Measurements from ENCODE around the gene CAMTA1.

The CAMTA1 gene

DNA sequence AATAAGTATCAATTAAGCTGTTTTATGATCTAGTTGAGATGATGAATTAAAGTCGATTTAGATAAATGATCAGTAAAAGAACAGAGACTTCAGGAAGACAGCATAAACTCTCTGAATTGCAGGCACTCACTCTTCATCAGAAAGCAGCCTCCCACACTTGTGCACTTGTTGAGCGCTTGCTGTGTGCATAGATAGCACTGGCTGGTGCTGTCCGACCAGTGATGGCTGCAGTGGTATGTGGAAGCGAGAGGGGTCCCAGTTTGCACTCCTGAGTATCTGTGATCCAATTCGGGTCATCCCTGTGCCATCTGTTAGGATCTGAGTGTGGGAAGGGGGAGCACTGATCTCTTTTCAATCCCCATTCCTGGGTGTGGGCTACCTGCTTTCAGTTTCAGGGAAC is 137.8 kb downstream of the CAMTA1 start:
- no peaks in the 10 kb centered on the region for H3K36me3 Mint-ChIP-seq
- H3K4me1 Mint-ChIP-seq: no peaks in the 10 kb centered on the region
- no peak overlapping the region for H3K27ac Mint-ChIP-seq
- no peak overlapping the region for H3K4me3 Mint-ChIP-seq
- ATAC-seq: no peak
- H3K9me3 Mint-ChIP-seq: no peaks in the 10 kb centered on the region
- no peak for DNase-seq (ENCODE audit: low spot score in 2 of 2)

DNA sequence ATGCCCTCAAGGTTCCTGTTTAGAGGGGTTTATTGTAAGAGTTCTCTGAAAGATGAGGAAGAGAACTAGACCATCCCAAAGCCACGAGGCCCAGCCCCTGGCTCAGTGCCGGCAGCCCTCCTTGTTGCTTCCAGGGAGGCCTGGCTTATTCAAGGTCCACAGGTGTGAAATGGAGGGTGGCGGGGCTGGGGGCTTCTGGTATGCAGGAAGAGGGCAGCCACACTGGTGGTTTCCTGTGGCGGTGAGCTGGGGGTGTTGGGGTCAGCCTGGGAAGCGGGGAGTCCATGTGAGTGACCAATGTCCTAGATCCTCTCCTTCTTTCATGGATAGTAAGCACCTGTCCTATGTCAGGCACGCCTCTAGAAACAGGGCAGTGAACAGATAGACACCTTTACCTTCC is 138.2 kb downstream of the CAMTA1 start:
- DNase-seq (ENCODE audit: low spot score in 2 of 2): no peak
- ATAC-seq: no peak
- H3K27ac Mint-ChIP-seq: no peak overlapping the region
- no peaks in the 10 kb centered on the region for H3K36me3 Mint-ChIP-seq
- no peaks in the 10 kb centered on the region for H3K9me3 Mint-ChIP-seq
- no peaks in the 10 kb centered on the region for H3K4me1 Mint-ChIP-seq
- H3K4me3 Mint-ChIP-seq: no peak overlapping the region

DNA sequence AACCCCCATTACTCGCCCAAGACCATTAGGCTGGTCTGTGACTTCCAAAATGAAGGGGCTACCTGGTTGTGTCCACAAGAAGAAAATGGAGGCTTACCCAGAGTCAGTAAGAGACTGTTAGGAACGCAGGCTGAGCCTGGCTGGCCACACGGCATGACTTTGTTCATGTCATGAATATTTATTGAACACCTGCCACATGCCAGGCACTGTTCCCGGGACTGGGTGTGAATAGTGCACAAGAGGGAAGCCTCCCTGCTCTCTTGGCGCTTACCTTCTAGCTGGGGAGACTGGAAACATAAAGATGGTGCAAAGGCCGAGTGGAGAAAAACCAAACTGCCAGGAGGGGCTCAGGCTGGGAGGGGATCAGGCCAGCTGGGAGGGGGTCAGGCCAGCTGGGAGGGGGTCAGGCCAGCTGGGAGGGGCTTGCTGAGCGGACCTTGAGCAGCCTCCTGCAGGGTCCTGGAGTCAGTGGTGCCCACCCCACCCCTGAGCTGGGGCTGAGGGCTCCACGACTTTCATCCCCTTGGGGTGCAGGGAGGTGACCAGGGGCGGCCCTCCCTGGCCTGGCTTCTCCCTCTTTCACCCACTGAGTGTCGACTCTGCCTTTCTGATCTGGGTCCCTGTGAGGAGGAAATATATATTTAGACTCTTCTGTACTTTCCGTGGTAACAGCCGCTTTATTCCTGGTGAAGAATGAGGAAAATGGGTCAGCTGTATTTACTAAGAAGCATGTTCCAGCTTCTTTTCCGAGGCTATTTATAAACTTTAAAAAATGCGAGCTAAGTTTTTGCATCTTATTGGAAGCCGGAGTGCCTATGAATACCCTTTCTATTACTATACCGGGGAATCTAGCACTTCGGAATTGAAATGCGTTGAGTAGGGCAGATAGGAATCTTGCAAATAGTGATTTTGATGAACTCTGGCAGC is 139.0 kb downstream of the CAMTA1 start:
- DNase-seq (ENCODE audit: low spot score in 2 of 2) (no peak), ATAC-seq (no peak)
- no peaks in the 10 kb centered on the region for H3K36me3 Mint-ChIP-seq
- H3K4me3 Mint-ChIP-seq: no peak overlapping the region
- no peak overlapping the region for H3K27ac Mint-ChIP-seq
- no peaks in the 10 kb centered on the region for H3K4me1 Mint-ChIP-seq
- no peaks in the 10 kb centered on the region for H3K9me3 Mint-ChIP-seq

DNA sequence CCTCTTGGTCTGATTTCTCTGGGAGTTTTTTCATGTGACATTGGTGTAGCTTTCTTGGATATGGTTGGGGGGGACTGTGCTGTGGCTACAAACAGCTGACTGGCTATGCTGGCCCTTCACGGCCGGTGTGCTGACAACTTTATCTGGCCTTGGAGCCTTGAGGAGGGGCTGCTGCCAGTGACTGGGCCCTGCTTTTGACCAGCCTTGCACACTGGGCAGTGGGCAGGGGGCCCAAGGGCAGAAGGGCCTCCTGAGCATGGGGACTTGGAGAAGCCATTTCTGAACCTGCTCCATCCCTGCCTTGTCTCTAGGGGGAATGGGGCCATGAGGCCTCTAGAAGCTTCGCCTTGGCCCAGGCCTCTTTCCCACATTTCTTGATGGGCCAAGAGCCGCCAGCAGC is 139.6 kb downstream of the CAMTA1 start:
- no peak overlapping the region for H3K4me3 Mint-ChIP-seq
- no peaks in the 10 kb centered on the region for H3K9me3 Mint-ChIP-seq
- no peak for ATAC-seq

DNA sequence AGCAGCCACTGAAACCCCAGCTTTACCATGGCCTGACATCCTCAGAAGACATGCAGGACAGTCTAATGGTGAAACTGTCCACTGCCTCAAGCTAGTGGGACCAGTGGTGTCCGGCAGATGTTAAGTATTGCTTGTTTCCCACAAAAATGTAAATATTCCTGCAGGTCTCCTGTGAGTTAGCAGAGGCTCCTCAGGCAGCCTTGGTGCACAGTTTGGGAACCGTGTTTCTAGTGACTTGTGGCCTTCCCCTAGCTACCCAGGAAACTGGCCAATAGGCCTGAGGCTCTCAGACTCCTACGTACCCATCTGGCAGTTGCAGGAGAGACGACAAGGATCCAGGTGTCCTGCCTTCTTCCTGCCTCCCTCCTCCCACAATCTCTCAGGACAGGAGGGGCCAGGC is 142.4 kb downstream of the CAMTA1 start:
- no peaks in the 10 kb centered on the region for H3K36me3 Mint-ChIP-seq
- no peaks in the 10 kb centered on the region for H3K9me3 Mint-ChIP-seq
- no peak overlapping the region for H3K4me3 Mint-ChIP-seq
- no peaks in the 10 kb centered on the region for H3K4me1 Mint-ChIP-seq
- no peak overlapping the region for H3K27ac Mint-ChIP-seq
- no peak for DNase-seq (ENCODE audit: low spot score in 2 of 2)
- ATAC-seq: no peak

More for the DNA sequence above, 139.6 kb downstream of the CAMTA1 start:
- Mint-ChIP-seq H3K4me1 (no peaks in the 10 kb centered on the region), H3K36me3 (no peaks in the 10 kb centered on the region), H3K27ac (no peak overlapping the region)
- DNase-seq (ENCODE audit: low spot score in 2 of 2): no peak

DNA sequence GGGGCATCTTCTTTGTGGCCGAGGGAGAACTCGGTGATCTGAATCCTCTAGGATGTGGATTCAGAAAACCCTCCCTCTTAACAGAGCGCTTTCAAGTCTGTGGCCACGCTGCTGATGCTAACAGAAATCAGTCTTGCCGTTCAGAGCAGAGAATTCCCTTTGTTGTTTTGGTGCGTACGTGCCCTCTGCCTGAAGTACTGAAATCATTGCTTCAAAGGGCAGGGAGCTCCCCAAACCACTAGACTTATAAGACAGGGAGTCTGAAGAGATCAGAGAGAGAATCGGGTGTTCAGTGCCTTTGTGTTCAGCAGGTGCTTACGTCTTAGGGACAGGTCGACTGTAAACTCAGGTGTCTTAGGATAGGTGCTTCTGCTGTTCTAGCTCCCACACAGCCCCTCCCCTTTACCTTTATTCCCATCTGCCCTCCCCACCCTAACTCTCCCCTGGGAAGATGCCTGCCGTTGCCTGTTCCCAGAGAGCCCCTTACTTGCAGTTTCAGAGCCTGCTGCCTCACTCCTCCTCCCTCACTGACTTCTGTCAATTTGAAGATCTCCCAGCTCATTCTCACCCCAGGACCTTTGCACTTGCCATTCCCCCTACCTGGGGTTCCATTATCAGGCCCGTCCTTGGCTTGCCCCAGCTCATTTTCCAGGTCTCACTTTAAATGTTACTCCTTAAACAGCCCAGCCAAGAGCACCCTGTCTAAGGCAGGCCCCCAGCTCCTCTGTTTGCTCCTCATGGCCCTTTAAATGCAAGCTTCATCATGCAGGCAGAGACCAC is 143.0 kb downstream of the CAMTA1 start:
- no peak overlapping the region for H3K4me3 Mint-ChIP-seq

DNA sequence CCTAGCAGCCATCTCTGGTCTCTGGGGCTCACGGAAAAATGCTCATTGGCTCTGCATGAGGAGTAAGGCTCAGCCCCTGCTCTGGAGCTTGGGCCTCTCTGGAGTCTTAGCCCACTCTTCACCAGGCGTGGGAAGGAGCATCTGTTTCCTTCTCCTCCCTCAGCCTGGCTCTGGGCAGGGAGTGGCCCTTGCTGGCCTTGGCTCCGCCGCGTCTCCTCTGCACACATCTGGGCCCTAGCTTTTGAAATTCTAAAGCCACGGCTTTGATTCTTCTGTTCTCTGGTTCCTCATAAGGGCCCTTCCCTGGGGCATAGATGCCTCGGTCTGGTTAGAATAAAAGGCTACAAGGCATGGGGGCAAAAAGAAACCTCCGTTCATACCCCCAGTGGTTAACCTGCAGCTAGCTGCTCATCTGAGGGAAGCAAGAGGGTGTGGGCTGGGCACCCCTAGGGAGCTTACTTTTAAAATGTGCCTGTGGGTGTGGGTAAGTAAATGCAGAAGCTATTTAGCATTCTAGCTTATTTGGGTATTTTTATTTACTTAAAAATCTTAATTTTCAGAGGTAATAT is 145.6 kb downstream of the CAMTA1 start:
- no peak overlapping the region for H3K27ac Mint-ChIP-seq
- no peak for DNase-seq (ENCODE audit: low spot score in 2 of 2)
- ATAC-seq: no peak
- no peaks in the 10 kb centered on the region for H3K36me3 Mint-ChIP-seq
- H3K9me3 Mint-ChIP-seq: no peaks in the 10 kb centered on the region
- no peak overlapping the region for H3K4me3 Mint-ChIP-seq
- no peaks in the 10 kb centered on the region for H3K4me1 Mint-ChIP-seq

More for the DNA sequence above, 143.0 kb downstream of the CAMTA1 start:
- ATAC-seq (no peak), DNase-seq (ENCODE audit: low spot score in 2 of 2) (no peak)
- H3K4me1 Mint-ChIP-seq: no peaks in the 10 kb centered on the region
- H3K36me3 Mint-ChIP-seq: no peaks in the 10 kb centered on the region
- no peak overlapping the region for H3K27ac Mint-ChIP-seq
- no peaks in the 10 kb centered on the region for H3K9me3 Mint-ChIP-seq

DNA sequence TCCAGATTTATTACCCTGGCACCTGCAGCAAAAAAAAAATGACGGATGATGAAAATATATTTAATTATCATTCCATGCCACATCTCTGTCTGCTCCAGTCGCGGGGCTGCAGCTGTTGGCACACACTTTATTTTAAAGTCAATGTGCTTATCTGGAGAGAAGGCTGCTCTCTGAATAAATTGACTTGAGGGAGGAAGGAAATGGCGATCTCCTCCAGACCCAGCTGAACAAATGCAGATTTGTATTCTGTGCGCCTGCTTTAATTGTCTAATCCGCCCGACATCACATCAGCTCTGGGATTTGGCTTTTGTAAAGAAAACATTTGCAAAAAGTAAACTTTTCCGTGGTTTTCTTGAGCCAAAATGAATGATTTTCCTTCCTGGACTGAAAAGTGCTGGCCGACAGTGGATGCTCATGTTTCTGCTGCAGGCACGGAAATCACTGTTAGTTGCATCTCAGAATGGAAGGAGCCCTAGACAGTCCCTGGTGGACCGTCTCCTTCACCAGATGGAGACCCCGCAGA is 150.2 kb downstream of the CAMTA1 start:
- Mint-ChIP-seq H3K9me3 (no peaks in the 10 kb centered on the region), H3K4me3 (no peak overlapping the region), H3K27ac (no peak overlapping the region), H3K4me1 (no peaks in the 10 kb centered on the region), H3K36me3 (no peaks in the 10 kb centered on the region)
- ATAC-seq: no peak
- no peak for DNase-seq (ENCODE audit: low spot score in 2 of 2)

DNA sequence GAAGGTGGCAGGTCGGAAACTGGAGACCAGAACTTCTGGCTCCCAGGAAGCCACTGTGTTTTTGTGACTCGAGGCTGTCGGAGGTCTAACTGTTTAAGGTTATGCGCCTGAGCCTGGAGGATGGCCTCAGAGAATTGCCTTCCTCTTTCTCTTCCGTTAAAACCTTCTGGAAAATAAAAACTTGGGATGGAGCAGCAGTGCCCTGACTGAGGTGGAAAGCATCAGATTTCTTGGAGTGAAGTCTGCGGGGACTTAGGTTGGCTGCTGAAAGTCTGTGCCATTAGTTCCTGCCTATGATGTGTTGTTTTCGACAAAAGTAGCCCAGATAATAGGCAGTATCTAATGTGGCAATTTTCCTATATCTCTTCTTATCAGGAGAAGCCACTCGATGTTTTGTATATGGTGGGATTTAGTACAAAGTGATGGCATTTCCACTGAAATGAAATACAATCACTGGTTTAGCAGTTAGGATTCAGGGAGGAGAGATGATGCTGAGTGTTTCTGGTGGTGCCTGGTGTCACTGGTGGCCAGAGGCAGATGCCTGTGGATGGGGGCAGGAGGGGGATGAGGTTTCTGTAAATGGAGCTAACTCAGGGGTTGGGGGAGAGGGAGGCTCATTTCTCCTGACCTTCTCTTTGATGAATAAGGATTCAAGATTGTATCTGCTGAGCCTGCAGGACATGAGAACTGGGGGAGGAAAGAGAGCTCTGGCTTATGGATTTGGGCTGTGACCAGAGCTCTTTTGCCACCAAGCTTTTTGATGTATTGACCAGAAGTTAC is 150.8 kb downstream of the CAMTA1 start:
- Mint-ChIP-seq H3K9me3 (no peaks in the 10 kb centered on the region), H3K36me3 (no peaks in the 10 kb centered on the region), H3K4me1 (no peaks in the 10 kb centered on the region), H3K4me3 (no peak overlapping the region), H3K27ac (no peak overlapping the region)
- DNase-seq (ENCODE audit: low spot score in 2 of 2) (no peak), ATAC-seq (no peak)

DNA sequence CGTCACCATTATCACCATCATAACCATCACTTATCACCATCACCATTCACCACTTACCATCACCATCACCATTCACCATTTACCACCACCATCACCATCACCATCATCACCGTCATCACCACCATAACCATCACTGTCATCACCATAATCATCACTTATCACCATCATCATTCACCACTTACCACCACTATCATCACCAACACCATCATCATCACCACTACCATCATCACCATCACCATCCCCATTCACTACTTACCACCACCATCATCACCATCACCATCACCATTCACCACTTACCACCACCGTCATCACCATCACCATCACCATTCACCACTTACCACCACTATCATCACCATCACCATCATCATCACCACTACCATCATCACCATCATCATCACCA is 151.8 kb downstream of the CAMTA1 start:
- no peaks in the 10 kb centered on the region for H3K4me1 Mint-ChIP-seq
- no peak overlapping the region for H3K4me3 Mint-ChIP-seq
- no peaks in the 10 kb centered on the region for H3K9me3 Mint-ChIP-seq
- no peak for ATAC-seq
- no peak for DNase-seq (ENCODE audit: low spot score in 2 of 2)
- no peak overlapping the region for H3K27ac Mint-ChIP-seq
- H3K36me3 Mint-ChIP-seq: no peaks in the 10 kb centered on the region

DNA sequence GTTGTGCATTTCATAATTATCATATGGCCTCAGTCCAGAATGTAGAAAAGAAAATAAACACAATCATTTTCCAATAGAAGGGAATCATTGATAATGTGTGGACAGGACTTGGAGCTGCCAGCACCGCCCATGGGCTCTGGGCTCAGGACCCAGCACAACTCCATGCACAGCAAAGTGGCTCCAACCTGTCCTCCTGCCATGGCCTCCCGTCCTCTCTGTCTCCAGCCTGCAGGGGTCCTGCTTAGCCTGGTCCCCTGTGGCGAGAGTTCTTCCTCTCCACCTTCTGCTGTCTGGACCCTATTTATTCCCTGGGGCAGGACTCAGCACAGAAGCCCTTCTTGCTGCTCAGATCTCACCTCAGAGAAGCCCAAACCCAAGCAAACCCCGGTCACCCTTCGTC is 154.1 kb downstream of the CAMTA1 start:
- H3K36me3 Mint-ChIP-seq: no peaks in the 10 kb centered on the region
- H3K9me3 Mint-ChIP-seq: no peaks in the 10 kb centered on the region
- no peak overlapping the region for H3K27ac Mint-ChIP-seq
- DNase-seq (ENCODE audit: low spot score in 2 of 2): no peak
- H3K4me3 Mint-ChIP-seq: no peak overlapping the region
- H3K4me1 Mint-ChIP-seq: no peaks in the 10 kb centered on the region
- no peak for ATAC-seq

DNA sequence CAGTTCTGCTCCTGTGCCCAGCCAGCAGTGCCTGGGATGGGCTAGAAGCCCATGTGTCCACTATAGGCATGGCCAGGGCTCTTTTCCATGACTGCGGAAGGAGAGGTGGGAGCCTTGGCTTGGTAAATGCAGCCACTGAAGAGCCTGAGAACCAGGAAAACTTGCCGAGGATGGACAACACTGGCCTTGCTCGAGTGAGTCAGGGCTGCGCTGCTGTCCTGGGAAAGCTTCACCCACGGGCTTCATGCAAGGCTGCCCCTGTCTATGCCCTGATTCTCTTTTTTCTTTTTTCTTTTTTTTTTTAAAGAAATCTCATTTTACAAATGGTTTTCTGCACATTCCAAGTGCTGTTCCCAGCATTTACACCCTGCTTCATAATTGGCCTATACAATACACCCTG is 156.5 kb downstream of the CAMTA1 start:
- ATAC-seq (no peak), DNase-seq (ENCODE audit: low spot score in 2 of 2) (no peak)
- Mint-ChIP-seq H3K27ac (no peak overlapping the region), H3K36me3 (no peaks in the 10 kb centered on the region), H3K9me3 (no peaks in the 10 kb centered on the region), H3K4me3 (no peak overlapping the region), H3K4me1 (no peaks in the 10 kb centered on the region)

DNA sequence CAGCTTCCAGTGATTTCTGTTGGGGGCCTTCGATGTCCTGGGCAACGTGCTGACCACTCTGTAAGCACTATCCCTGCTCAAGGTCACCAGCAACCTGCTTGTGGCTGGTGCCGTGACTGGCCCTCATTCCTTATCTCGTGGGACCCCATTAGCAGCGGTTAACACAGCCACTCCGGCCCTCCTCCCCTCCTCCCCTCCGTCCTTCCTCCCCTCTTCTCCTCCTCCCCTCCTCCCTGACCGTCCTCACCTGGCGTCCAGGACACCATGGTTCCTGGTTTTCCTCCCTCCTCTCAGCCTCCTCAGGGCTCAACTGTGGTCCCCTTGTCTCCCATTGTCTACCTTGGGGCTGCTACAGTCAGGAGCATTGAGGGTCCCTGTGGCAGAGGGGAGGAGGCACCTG is 157.7 kb downstream of the CAMTA1 start:
- Mint-ChIP-seq H3K36me3 (no peaks in the 10 kb centered on the region), H3K4me3 (no peak overlapping the region), H3K9me3 (no peaks in the 10 kb centered on the region), H3K4me1 (no peaks in the 10 kb centered on the region), H3K27ac (no peak overlapping the region)
- DNase-seq (ENCODE audit: low spot score in 2 of 2) (no peak), ATAC-seq (no peak)

DNA sequence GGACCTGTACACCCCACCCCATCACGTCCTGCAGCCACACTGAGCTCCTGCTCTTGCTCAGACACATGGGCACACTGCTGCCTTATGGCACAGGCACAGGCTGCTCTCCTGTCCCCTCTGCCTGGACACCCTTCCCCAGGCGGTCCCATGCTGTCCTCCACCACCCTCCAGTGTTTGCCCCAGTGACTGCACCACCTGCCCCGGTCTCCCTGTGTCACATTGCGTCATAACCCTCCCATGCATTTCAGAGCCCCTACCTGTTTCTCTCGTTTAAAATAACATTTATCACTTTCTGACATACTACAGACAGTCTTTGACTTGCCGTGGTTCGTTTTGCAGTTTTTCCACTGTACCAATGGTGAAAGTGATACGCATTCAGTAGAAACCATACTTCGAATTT is 159.2 kb downstream of the CAMTA1 start:
- no peaks in the 10 kb centered on the region for H3K9me3 Mint-ChIP-seq
- H3K27ac Mint-ChIP-seq: no peak overlapping the region
- no peaks in the 10 kb centered on the region for H3K36me3 Mint-ChIP-seq
- DNase-seq (ENCODE audit: low spot score in 2 of 2) (no peak), ATAC-seq (no peak)
- H3K4me1 Mint-ChIP-seq: no peaks in the 10 kb centered on the region
- no peak overlapping the region for H3K4me3 Mint-ChIP-seq

DNA sequence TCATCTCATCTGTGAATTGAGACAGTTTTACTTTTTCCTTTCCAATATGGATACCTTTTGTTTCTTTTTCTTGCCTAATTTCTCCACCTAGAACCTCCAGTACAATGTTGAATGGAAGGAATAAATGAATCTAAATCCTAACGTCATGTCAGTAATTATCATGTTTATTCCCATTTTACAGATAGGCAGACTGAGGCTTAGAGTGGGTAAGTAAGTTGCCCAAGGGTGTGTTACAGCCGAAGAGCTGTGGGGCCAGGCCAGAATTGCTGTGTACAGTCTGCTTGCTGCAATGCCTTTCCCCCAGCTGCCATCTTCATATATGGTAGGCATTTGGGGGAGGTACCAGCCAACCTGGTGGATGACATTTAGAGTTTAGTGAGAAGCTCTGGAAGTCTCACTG is 162.7 kb downstream of the CAMTA1 start:
- DNase-seq (ENCODE audit: low spot score in 2 of 2) (no peak), ATAC-seq (no peak)
- H3K36me3 Mint-ChIP-seq: no peaks in the 10 kb centered on the region

More for the DNA sequence above, 162.7 kb downstream of the CAMTA1 start:
- H3K27ac Mint-ChIP-seq: no peak overlapping the region
- no peaks in the 10 kb centered on the region for H3K9me3 Mint-ChIP-seq
- H3K4me3 Mint-ChIP-seq: no peak overlapping the region
- no peaks in the 10 kb centered on the region for H3K4me1 Mint-ChIP-seq
